ENCODE results near the gene C16orf92. TPM values are rescaled to one million over a fixed set of nuclear protein-coding genes. Genes with fewer than 3 reads are reported as not detected.

C16orf92 gene
- total RNA-seq, 1 experiment from 2014 or later = not detected

- Histone ChIP-seq H2AFZ (no peak overlapping the region), H3K9me3 (ENCODE audit: insufficient read depth, low read depth) (no peaks in the 10 kb centered on the region), H3K27me3 (ENCODE audit: insufficient read depth, low read depth) (no peaks in the 10 kb centered on the region), H3K27ac (peak overlapping the region; percentile 48), H3K36me3 (ENCODE audit: low read depth) (peaks cover 51% of the 10 kb centered on the region), H3K9me2 (ENCODE audit: insufficient read depth) (no peaks in the 10 kb centered on the region), H3F3A (ENCODE audit: insufficient read depth, low read depth) (peaks cover 89% of the 10 kb centered on the region), H3K4me1 (replicated peaks; ENCODE audit: insufficient read depth) (peaks cover 25% of the 10 kb centered on the region), H4K20me1 (ENCODE audit: insufficient read depth) (peaks cover 60% of the 10 kb centered on the region), H3K79me2 (ENCODE audit: low read depth) (peaks cover 70% of the 10 kb centered on the region), H3K4me2 (peak overlapping the region; percentile 97), H3K4me3 (no peak overlapping the region)
- DNase-seq = no peak
- POLR2A ChIA-PET (ENCODE audit: unreplicated experiment) = no interaction called here
- BruUV-seq (replicated peaks) = no TSS peak
- TF ChIP-seq CTCF (conservative IDR thresholded peaks at IDR 0.05) (no peak), EZH2 (IDR thresholded peaks at IDR 0.05; ENCODE audit: low read depth) (no peak)
- intact Hi-C loops (cut with micrococcal nuclease; ENCODE audit: unreplicated experiment) = loop anchor here (5.0 kb wide), 1 partner anchor 589 kb away; the partner anchor contains the start of gene FBRS
- CTCF ChIA-PET = no interaction called here
Measured at GRCh38 chr16:30068333-30068732, 45.3 kb downstream of the C16orf92 start.

- H3K27ac ChIP-seq = peak overlapping the region; percentile 48
- BruUV-seq (replicated peaks) = no TSS peak
- no peaks in the 10 kb centered on the region for H3K9me3 ChIP-seq (ENCODE audit: insufficient read depth, low read depth)
- H3K36me3 ChIP-seq (ENCODE audit: low read depth) = peaks cover 51% of the 10 kb centered on the region
- ChIA-PET POLR2A (ENCODE audit: unreplicated experiment) (interaction anchor here (0.6 kb wide), 1 partner anchor 9 kb away, joined by 5 read pairs; no protein-coding TSS in a partner anchor), CTCF (no interaction called here)
- H3K4me1 ChIP-seq (replicated peaks; ENCODE audit: insufficient read depth) = peaks cover 19% of the 10 kb centered on the region
- no peaks in the 10 kb centered on the region for H3K9me2 ChIP-seq (ENCODE audit: insufficient read depth)
- no peak overlapping the region for H2AFZ ChIP-seq
- peaks cover 60% of the 10 kb centered on the region for H4K20me1 ChIP-seq (ENCODE audit: insufficient read depth)
- DNase-seq = peak in 1 of 2 experiments; percentile 65
- intact Hi-C loops (cut with micrococcal nuclease; ENCODE audit: unreplicated experiment) = loop anchor here (5.0 kb wide), 1 partner anchor 588 kb away; the partner anchor contains the start of gene FBRS
- peaks cover 64% of the 10 kb centered on the region for H3K79me2 ChIP-seq (ENCODE audit: low read depth)
- H3K4me3 ChIP-seq = no peak overlapping the region
- TF ChIP-seq EZH2 (IDR thresholded peaks at IDR 0.05; ENCODE audit: low read depth) = no peak
- TF ChIP-seq CTCF (conservative IDR thresholded peaks at IDR 0.05) = peak; percentile 79
- H3K27me3 ChIP-seq (ENCODE audit: insufficient read depth, low read depth) = no peaks in the 10 kb centered on the region
- H3K4me2 ChIP-seq = peak overlapping the region; percentile 97; the same call in 1 of the 2 replicates
- H3F3A ChIP-seq (ENCODE audit: insufficient read depth, low read depth) = peaks cover 89% of the 10 kb centered on the region
Measured at GRCh38 chr16:30068750-30069610, 46.0 kb downstream of the C16orf92 start.

GRCh38 chr16:30069611-30070462 lies 46.8 kb downstream of the C16orf92 start:
- H3K9me2 ChIP-seq (ENCODE audit: insufficient read depth) = no peaks in the 10 kb centered on the region
- POLR2A ChIA-PET (ENCODE audit: unreplicated experiment) = interaction anchor here (0.6 kb wide), 1 partner anchor 10 kb away, joined by 5 read pairs; no protein-coding TSS in a partner anchor
- H4K20me1 ChIP-seq (ENCODE audit: insufficient read depth) = peaks cover 60% of the 10 kb centered on the region
- no peaks in the 10 kb centered on the region for H3K27me3 ChIP-seq (ENCODE audit: insufficient read depth, low read depth)
- H3K4me2 ChIP-seq = no peak overlapping the region
- peaks cover 22% of the 10 kb centered on the region for H3K4me1 ChIP-seq (replicated peaks; ENCODE audit: insufficient read depth)
- no peaks in the 10 kb centered on the region for H3K9me3 ChIP-seq (ENCODE audit: insufficient read depth, low read depth)
- no TSS peak for BruUV-seq (replicated peaks)
- no peak overlapping the region for H2AFZ ChIP-seq
- H3K27ac ChIP-seq = no peak overlapping the region; the same call in 1 of the 2 replicates
- TF ChIP-seq CTCF (conservative IDR thresholded peaks at IDR 0.05) = no peak
- no peak for TF ChIP-seq EZH2 (IDR thresholded peaks at IDR 0.05; ENCODE audit: low read depth)
- peaks cover 56% of the 10 kb centered on the region for H3K79me2 ChIP-seq (ENCODE audit: low read depth)
- CTCF ChIA-PET = no interaction called here
- peaks cover 51% of the 10 kb centered on the region for H3K36me3 ChIP-seq (ENCODE audit: low read depth)
- no peak for DNase-seq
- H3K4me3 ChIP-seq = no peak overlapping the region
- peaks cover 89% of the 10 kb centered on the region for H3F3A ChIP-seq (ENCODE audit: insufficient read depth, low read depth)
- intact Hi-C loops (cut with micrococcal nuclease; ENCODE audit: unreplicated experiment) = loop anchor here (5.0 kb wide), 1 partner anchor 587 kb away; the partner anchor contains the start of gene FBRS
